Suppressor macrophage treated with lipopolysaccharide for 1 hour (primary cell): ENCODE data around the gene TCEAL6.
"Not testable (repeated sequence)": the region's sequence is repeated elsewhere in the genome, so short reads cannot be mapped to it uniquely, and the experiment has no call there.

Source experiments
- DNase-seq, 3 donors: peaks; one replicate each; pipeline ENCODE4 v3.0.0-alpha.2; 2020 to 2022

The TCEAL6 gene

DNA sequence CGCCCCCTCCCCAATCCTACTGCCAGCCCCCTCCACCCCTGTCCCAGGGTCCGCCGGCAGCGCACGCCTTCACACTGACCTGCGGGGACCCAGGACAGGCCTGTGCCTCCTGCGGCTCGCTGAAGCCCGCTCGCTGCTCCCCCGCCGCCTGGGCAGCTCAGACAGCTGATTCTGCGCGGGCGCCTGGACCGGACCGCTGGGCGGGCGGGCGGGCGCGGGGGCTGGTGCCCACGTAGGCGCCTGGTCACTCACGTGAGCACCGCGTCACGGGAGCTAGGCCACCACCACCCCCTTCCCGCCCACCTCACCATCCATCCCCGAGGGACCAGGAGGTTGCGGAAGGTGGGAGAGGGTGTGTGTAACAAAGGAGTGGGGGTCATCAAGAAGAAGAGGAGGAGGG, at the start of gene TCEAL6:
TCEAL6 (minus strand) TSS at position 208 of the 400 bp plus-strand sequence.
- not testable (repeated sequence) for DNase-seq

DNA sequence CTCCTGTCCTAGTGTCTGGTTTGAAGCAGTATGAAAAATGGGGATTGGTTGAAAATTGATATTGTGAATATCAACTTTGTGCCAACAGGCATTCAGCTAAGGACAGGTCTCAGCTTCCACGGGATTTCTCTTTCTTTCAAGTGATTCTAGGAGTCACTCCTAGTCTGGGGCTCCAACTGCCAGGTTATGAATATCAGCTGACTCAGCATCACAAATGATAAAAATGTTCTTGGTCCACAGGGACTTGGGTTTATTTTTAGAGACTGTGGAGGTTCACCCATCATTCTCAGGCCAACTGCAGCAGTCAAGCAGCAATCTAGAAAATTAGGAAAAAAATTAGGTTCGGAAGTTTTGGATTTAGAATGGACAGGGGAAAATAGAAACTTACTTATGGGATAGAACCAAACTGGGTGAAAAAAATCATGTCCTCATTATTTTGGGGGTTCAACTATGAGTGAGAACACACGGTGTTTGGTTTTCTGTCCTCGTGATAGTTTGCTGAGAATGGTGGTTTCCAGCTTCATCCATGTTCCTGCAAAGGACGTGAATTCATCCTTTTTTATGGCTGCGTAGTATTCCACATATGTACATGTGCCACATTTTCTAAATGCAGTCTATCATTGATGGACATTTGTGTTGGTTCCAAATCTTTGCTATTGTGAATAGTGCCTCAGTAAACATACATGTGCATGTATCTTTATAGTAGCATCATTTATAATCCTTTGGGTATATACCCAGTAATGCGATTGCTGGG, 43.9 kb upstream of the TCEAL6 start:
- DNase-seq = no peak

DNA sequence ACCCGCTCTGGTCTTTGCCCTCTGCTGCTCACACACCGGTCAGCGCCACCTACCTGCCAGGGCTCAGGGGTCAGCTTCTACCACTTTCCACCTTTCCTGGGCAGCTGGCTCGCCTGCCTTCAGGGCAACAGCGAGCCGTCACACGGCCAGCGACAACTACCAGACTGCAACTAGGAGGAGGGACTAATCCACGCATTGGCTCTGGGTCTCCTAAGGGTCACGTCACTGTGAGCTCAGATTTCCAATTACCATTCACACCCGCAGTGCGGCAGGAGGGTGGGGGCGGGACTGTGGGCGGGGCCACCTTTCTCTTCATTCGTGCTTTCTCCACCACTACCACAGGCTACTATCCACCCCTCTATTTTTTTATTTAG, 13.5 kb upstream of the TCEAL6 start, which contains the start of gene BEX5:
BEX5 (minus strand) TSS at position 172 of the 374 bp plus-strand sequence. CDS start 1,712 bp downstream, outside the sequence.
- peak; percentile 36 to 58 (median 51) for DNase-seq

DNA sequence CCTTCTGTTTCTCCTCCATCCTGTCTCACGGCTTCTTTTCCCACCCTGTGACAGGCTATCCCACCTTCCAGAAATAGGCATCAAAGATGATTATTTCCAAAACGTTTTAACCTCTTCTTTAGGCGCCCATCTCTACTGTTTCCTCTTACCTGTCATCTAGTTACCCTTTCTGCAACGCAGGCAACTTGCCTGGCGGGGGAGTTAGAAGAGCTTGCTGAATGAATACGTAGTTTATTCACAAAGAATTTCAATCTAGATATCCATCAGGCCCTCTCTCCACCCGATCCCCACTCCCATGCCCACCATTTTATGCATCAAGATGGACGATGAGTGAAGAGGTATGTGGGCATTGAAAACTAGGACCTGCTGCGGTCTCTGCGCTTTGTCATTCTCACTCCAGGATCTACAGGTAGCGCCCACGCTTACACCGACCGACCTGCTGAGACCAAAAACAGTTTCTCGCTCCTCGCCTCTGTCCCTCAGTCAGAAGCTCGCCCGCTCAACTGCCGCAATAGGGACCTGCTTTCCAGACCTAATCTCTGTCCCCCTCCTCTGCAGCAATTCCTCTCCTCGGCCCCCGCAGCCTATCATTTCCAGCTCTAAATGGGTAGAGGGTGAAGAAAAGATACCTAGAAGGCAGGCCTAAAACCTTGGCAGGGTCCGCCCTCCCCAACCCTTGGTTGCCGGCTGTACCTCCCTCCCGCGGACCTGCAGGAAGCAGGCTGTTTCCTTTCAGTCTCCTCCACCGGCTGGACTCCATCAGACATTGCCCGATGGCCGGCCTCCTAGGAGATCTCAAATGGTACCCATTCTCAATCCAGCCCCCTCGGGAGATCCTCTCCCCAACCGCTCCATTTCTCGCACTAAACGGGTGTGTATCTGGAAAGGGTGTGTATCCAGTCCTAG, 12.9 kb upstream of the TCEAL6 start:
- peak in 1 of 3 donors; percentile 0 for DNase-seq

DNA sequence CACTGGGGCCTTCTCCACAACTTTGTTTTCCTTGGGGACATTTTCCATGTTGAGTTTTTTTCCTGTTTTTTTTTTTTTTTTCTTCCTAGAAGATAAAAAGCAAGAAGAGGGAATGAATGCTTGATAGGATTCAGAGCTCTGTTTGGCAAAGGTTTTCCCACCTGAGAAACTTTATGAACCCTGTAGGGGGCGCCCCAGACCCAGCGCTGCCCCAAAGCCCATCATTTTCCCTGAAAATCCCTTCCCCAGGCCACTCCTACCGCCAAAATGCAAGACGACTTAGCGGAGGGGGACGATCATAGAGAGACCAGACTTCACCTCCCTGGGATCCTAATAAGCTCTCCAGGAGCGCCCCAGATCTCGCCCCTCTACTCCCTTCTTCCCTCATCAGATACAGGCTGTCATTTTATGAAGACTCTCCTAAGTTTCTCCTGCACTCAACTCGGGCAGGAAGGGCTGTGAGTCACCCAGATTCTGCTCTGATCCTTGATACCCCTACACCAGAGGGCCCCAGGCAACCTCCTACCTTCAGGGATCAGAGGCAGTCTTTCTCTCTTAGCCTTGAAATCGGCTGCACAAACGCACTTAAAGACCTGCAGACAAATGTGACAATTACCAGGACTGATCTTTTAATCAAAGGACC, 12.1 kb upstream of the TCEAL6 start:
- DNase-seq = no peak

DNA sequence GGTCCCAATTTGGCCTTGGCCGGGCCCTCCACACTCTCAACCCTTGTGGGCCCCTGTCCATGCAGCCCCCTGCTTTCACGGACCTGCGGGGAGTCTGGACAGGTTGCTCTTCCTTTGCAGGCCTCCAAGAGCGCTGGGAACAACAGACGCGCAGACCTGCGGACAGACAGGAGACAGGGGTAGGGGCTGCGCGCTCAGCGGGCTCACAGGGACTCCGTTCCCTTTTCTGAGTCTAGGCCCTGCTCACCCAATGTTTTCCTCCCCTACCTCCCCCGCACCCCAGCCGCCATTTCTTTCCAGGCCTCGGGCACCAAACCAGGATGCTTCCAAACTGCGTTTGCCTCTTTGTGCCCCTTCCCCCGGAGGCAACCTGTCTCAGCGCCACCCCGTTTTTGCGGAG, 650 bp downstream of the TCEAL6 start:
- DNase-seq = not testable (repeated sequence)

DNA sequence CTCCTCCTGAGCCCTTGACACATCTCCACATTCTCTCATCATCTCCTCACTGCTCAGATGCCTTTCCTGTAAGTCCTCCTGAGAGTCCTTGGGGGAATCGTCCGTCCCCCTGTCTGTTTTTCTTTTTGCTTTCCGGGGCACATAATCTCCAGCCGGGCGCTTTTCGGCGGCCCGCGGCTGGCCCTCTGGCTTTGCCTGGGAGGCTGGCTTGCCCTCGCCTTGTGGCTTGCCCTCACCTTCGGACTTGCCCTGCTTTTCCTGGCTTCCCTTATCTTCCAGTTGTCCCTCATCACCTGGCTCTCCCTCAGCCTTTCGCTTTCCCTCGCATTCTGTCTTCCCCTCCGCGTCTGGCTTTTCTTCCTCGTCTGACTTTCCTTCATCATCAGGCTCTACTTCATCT, 1.4 kb downstream of the TCEAL6 start:
- DNase-seq = not testable (repeated sequence)

DNA sequence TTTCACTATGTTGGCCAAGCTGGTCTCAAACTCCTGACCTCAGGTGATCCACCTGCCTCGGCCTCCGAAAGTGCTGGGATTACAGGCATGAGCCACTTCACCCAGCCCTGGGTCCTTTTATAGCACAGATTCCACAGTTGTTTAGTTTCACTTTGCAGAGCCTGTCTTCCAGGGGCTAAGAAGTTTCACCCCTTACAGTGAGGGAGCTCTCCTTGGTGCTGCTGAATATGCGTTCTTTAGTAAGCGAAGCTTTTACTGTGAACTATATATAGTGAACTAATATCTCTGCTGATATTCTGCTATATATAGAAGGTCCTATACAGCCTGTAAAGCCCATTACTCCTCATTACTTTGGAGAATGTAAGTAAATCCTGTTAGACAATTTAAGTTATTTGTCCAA, 4.2 kb downstream of the TCEAL6 start:
- no peak for DNase-seq

DNA sequence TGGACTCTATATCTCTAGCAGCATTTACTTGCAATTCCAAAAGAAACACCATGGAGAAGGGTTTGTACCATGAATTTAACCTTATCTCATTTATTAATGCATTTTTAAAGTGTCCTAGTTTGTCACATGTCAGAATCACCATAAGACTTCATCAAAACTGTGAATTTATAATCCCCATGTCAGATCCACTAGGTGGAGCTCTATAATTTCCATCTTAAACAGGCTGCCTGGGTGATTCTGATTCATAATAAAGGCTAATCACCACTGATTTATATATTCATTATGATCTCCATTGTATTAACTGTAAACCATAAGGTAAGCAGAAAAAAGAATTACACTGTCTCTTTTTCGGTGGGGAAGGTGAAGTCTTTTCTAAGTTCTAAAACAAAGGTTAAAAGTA, 12.8 kb downstream of the TCEAL6 start:
- DNase-seq = peak in 1 of 3 donors; percentile 5

DNA sequence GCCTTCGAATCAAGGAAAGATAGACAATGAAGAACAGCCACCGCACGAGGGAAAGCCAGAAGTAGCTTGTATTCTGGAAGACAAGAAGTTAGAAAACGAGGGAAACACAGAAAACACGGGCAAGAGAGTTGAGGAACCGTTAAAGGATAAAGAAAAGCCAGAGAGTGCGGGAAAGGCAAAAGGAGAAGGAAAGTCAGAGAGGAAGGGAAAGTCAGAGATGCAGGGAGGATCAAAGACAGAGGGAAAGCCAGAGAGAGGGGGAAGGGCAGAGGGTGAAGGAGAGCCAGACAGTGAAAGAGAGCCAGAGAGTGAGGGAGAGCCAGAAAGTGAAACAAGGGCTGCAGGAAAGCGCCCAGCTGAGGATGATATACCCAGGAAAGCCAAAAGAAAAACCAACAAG, 15.4 kb downstream of the TCEAL6 start:
- DNase-seq = no peak

DNA sequence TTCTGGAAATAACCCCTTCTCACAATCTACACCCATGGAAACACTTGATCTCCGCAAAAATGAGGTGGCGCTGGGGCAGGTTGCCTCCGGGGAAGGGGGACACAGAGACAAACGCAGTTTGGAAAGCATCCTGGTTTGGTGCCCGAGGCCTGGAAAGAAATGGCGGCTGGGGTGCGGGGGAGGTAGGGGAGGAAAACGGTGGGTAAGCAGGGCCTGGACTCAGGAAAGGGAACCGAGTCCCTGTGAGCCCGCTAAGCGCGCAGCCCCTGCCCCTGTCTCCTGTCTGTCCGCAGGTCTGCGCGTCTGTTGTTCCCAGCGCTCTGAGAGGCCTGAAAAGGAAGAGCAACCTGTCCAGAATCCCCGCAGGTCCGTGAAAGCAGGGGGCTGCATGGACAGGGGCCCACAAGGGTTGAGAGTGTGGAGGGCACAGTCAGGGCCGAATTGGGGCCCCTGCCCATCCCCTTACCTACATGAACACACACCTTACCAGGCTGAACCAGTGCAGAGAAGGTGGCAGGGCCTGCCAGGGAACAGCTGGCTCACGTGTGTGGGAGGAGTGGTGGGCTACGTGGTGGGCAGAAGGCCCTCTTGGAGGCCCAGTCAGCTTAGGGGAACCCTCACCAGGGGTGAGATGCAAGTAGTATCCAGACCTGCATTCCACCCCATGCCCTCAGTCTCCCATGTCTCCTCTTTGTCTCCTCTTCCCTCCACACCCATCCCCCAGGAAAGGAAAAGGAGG, 16.0 kb downstream of the TCEAL6 start:
- DNase-seq = not testable (repeated sequence)

DNA sequence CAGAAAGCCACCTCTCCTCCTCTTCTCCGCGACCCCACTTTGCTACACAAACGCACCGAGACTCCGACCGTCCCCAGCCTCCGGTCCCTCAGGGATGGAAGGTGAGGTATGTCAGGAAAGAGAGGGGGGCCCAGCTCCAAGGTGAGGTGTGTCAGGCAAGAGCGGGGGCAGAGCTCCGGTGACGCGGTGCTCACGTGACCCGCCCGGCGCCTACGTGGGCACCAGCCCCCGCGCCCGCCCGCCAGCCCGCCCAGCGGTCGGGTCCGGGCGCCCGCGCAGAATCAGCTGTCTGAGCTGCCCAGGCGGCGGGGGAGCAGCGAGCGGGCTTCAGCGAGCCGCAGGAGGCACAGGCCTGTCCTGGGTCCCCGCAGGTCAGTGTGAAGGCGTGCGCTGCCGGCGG, 16.8 kb downstream of the TCEAL6 start, which contains the start of gene TCEAL2:
TCEAL2 (plus strand) TSS at position 244 of the 400 bp plus-strand sequence. CDS start 1,152 bp downstream, outside the sequence.
- not testable (repeated sequence) for DNase-seq

DNA sequence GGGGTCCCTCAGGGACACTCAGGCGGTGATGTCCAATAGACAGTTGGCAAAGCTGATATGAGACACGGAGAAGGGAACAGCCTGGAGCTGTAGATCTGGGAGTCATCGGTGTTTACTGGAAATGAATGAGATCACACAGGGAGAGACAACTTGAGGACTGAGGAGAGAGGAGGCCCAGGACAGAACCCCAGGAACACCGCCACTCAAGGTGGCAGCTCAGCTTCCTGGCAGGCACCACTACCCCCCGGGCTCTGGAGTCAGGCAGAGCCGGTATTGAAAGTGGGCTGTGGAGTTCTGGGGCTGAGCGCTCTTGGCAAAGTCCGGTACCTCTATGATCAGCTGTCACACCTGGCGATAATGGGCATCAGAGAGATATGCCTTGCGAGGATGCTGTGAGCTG, 17.3 kb downstream of the TCEAL6 start:
- not testable (repeated sequence) for DNase-seq

DNA sequence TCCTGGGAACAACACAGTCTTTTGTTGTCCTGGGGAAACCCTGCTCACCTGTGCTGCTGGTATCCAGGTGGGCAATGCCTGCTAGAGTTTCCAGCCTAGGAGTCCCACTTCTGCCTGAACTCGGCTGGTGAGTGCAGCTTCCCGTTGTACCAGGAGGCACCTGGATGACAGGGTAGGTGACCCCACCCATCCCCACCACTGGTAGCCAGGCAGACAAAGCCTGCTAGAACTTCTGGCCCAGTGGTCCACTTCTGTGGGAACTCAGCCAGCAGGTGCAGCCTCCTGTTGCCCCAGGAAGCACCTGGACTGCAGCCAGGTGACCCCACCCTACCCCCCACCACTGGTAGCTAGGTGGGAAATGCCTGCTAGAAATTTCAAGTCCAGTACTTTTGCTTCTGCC, 26.5 kb downstream of the TCEAL6 start:
- DNase-seq = no peak

DNA sequence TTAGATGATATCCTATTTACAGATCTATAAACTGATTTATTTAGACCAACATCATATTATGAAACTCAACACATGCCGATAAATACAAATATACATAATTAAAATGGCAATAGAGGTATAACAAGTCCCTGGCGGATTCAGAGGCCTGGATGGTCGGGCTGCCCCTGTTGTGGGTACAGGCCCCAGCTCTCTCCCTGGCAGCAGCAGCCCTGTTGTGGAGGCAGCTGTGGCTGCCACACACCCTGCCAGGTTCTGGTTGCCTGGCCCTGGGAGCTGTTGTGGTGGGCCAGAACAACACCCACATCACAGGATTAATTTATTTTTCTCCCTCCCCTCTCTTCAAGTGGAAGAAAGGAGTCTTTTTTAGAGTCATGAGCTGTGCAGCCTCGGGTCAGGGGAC, 28.9 kb downstream of the TCEAL6 start:
- no peak for DNase-seq
